ENCODE results near the gene SPAG17.

- TF ChIP-seq KLF11 (CRISPR knock-in tag; IDR thresholded peaks at IDR 0.05) (no peak), HNF4A (CRISPR knock-in tag; IDR thresholded peaks at IDR 0.05) (no peak), CHD2 (IDR thresholded peaks at IDR 0.05; ENCODE audit: low read depth, low read length) (no peak), MIXL1 (CRISPR knock-in tag; IDR thresholded peaks at IDR 0.05) (no peak)
These were observed 83.5 kb downstream of the SPAG17 start for GRCh38 chr1:118101515-118101844.
